ENCODE data around the gene KCNAB2.
"Not testable (repeated sequence)": the region's sequence is repeated elsewhere in the genome, so short reads cannot be mapped to it uniquely, and the experiment has no call there.

KCNAB2 gene

DNA sequence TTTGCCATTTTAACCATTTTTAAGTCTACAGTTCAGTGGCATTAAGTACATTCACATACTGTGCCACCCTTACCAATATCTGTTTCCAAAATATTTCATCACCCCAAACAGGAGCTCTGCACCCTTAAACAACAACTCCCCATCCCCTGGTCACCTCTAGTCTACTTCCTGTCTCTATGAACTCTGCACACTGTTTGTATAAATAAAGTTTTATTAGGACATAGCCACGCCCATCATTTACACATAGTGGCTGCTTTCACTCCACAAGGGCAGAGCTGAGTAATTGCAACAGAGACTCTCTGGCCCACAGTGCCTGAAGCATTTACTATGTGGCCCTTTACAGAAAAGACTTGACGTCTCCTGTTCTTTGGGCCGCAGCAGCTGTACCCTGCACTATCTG lies 30.1 kb downstream of the KCNAB2 start:
- Mint-ChIP-seq H3K4me1 (no peaks in the 10 kb centered on the region), H3K27ac (no peak overlapping the region), H3K4me3 (no peak overlapping the region), H3K9me3 (no peaks in the 10 kb centered on the region), H3K36me3 (peaks cover 8% of the 10 kb centered on the region), H3K27me3 (no peaks in the 10 kb centered on the region)

DNA sequence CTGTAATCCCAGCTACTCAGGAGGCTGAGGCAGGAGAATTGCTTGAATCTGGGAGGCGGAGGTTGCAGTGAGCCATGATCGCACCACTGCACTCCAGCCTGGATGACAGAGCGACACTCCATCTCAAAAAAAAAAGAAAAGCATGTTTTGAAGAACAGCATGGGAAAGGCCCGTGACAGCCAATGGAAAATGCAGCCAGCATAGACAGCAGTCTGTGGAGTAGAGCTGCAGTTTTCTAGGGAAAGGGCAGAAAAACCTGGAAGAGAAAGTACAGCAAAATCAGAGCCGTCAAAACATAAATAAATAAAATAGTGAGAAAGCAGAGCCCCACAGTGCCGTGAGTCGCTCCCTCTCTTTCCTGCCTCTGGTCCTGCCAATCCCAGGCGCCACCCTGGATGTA lies 31.4 kb downstream of the KCNAB2 start:
- H3K4me1 Mint-ChIP-seq, H3K4me3 Mint-ChIP-seq, H3K27ac Mint-ChIP-seq, H3K9me3 Mint-ChIP-seq, H3K36me3 Mint-ChIP-seq, H3K27me3 Mint-ChIP-seq: not testable (repeated sequence)

GRCh38 chr1:6077506-6077905 lies 31.8 kb downstream of the KCNAB2 start:
- H3K4me3 Mint-ChIP-seq, result no peak overlapping the region
- peaks cover 8% of the 10 kb centered on the region for H3K36me3 Mint-ChIP-seq
- H3K9me3 Mint-ChIP-seq, result no peaks in the 10 kb centered on the region
- no peaks in the 10 kb centered on the region for H3K27me3 Mint-ChIP-seq
- H3K4me1 Mint-ChIP-seq, result no peaks in the 10 kb centered on the region
- H3K27ac Mint-ChIP-seq, result no peak overlapping the region

- H3K9me3 Mint-ChIP-seq, result no peaks in the 10 kb centered on the region
- H3K36me3 Mint-ChIP-seq, result peaks cover 8% of the 10 kb centered on the region
- no peak overlapping the region for H3K4me3 Mint-ChIP-seq
- no peak overlapping the region for H3K27ac Mint-ChIP-seq
- no peaks in the 10 kb centered on the region for H3K4me1 Mint-ChIP-seq
- H3K27me3 Mint-ChIP-seq, result no peaks in the 10 kb centered on the region
Measured at GRCh38 chr1:6077919-6078318, 32.2 kb downstream of the KCNAB2 start.

DNA sequence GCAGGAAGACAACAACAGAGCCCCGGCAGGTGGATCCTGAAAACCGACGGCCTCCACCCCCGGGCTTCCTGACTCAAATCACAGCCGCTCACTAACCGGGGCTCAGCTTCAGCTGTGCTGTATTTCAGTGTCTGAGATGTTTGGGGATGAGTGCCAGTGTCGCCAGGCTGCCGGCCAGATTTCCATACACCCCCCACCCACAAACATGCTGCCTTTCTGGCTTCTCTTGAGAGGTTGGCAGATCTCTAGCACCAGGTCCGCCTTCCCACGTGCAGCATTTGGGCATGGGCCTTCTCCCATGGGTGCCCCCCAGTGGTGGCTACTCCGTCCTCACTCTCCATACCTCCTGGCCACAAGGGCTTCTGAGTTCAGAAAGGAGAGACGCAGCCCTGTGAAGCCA lies 34.8 kb downstream of the KCNAB2 start:
- Mint-ChIP-seq H3K9me3 (no peaks in the 10 kb centered on the region), H3K27me3 (no peaks in the 10 kb centered on the region), H3K36me3 (peaks cover 5% of the 10 kb centered on the region), H3K4me3 (no peak overlapping the region), H3K27ac (no peak overlapping the region), H3K4me1 (no peaks in the 10 kb centered on the region)

DNA sequence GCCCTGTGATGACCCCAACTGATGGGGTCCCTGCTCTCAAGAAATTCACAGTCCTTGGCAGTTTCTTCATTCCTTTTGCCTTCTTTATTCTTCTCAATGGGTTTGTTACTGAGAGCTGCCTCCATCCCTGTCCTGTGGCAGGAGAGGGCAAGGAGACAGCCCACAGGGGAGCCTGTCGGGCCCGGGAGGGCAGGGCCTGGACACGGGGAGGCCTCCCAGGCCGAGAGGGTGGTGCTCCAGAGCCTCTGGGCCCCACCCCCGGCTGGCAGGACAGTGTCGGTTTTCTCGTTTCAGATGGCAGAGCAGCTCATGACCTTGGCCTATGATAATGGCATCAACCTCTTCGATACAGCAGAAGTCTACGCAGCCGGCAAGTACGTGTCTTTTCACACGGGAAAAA lies 36.2 kb downstream of the KCNAB2 start:
- H3K9me3 Mint-ChIP-seq, result no peaks in the 10 kb centered on the region
- H3K27ac Mint-ChIP-seq, result no peak overlapping the region
- H3K4me1 Mint-ChIP-seq, result no peaks in the 10 kb centered on the region
- H3K4me3 Mint-ChIP-seq, result no peak overlapping the region
- H3K27me3 Mint-ChIP-seq, result no peaks in the 10 kb centered on the region
- peaks cover 2% of the 10 kb centered on the region for H3K36me3 Mint-ChIP-seq

GRCh38 chr1:6082430-6082971 lies 36.8 kb downstream of the KCNAB2 start:
- H3K9me3 Mint-ChIP-seq, result no peaks in the 10 kb centered on the region

GRCh38 chr1:6083385-6083784 lies 37.7 kb downstream of the KCNAB2 start:
- Mint-ChIP-seq H3K27ac (no peak overlapping the region), H3K9me3 (no peaks in the 10 kb centered on the region), H3K27me3 (no peaks in the 10 kb centered on the region), H3K4me3 (no peak overlapping the region), H3K4me1 (no peaks in the 10 kb centered on the region), H3K36me3 (peaks cover 2% of the 10 kb centered on the region)

More at GRCh38 chr1:6082430-6082971, 36.8 kb downstream of the KCNAB2 start:
- H3K4me1 Mint-ChIP-seq, result no peaks in the 10 kb centered on the region
- peaks cover 2% of the 10 kb centered on the region for H3K36me3 Mint-ChIP-seq
- H3K27ac Mint-ChIP-seq, result no peak overlapping the region
- no peak overlapping the region for H3K4me3 Mint-ChIP-seq
- H3K27me3 Mint-ChIP-seq, result no peaks in the 10 kb centered on the region

DNA sequence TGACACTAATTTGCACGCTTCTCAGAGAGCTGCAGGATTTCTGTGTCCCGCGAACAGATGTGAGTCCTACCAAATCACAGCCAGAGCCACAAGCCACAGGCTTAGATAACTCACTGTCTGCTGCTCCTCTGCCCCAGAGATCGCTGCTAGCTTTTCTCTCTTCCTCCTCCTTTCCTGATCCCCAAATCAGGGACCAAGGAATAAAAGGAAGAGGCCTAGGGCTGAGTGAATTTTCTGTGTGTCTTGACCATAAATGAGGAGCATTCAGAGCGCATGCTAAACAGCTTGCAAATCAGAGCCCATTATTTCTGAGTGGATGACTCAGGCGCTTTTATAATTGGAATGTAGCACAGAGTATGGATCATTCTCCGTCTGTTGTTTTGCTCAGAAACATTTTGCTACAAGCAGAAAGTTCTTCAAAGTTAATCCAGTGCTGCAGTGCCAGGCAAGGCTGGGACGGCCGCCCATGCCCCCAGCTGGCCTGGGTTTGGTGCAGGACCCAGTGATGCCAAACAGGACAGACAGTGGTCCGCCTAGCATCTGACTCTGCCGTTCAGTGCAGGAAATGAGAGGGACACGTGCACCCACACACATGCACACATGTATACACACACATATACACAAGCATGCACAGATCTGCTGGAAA lies 38.2 kb downstream of the KCNAB2 start:
- H3K27ac Mint-ChIP-seq, result no peak overlapping the region
- no peak overlapping the region for H3K4me3 Mint-ChIP-seq
- H3K9me3 Mint-ChIP-seq, result no peaks in the 10 kb centered on the region
- H3K36me3 Mint-ChIP-seq, result peaks cover 2% of the 10 kb centered on the region
- no peaks in the 10 kb centered on the region for H3K4me1 Mint-ChIP-seq
- no peaks in the 10 kb centered on the region for H3K27me3 Mint-ChIP-seq

GRCh38 chr1:6084781-6085495 lies 39.2 kb downstream of the KCNAB2 start:
- Mint-ChIP-seq H3K27ac (no peak overlapping the region), H3K27me3 (no peaks in the 10 kb centered on the region), H3K4me3 (no peak overlapping the region), H3K9me3 (no peaks in the 10 kb centered on the region), H3K4me1 (no peaks in the 10 kb centered on the region), H3K36me3 (no peaks in the 10 kb centered on the region)

- H3K4me3 Mint-ChIP-seq, result no peak overlapping the region
- no peaks in the 10 kb centered on the region for H3K4me1 Mint-ChIP-seq
- H3K27me3 Mint-ChIP-seq, result no peaks in the 10 kb centered on the region
- no peaks in the 10 kb centered on the region for H3K36me3 Mint-ChIP-seq
- H3K27ac Mint-ChIP-seq, result no peak overlapping the region
- no peaks in the 10 kb centered on the region for H3K9me3 Mint-ChIP-seq
Measured at GRCh38 chr1:6085666-6086065, 40.0 kb downstream of the KCNAB2 start.

- Mint-ChIP-seq H3K27me3 (no peaks in the 10 kb centered on the region), H3K36me3 (peaks cover 3% of the 10 kb centered on the region), H3K27ac (no peak overlapping the region), H3K4me3 (no peak overlapping the region), H3K4me1 (no peaks in the 10 kb centered on the region), H3K9me3 (no peaks in the 10 kb centered on the region)
Measured at GRCh38 chr1:6086358-6086757, 40.7 kb downstream of the KCNAB2 start.

- Mint-ChIP-seq H3K27ac (no peak overlapping the region), H3K4me3 (no peak overlapping the region), H3K4me1 (no peaks in the 10 kb centered on the region), H3K36me3 (peaks cover 3% of the 10 kb centered on the region), H3K9me3 (no peaks in the 10 kb centered on the region), H3K27me3 (no peaks in the 10 kb centered on the region)
Measured at GRCh38 chr1:6086762-6087376, 41.2 kb downstream of the KCNAB2 start.

DNA sequence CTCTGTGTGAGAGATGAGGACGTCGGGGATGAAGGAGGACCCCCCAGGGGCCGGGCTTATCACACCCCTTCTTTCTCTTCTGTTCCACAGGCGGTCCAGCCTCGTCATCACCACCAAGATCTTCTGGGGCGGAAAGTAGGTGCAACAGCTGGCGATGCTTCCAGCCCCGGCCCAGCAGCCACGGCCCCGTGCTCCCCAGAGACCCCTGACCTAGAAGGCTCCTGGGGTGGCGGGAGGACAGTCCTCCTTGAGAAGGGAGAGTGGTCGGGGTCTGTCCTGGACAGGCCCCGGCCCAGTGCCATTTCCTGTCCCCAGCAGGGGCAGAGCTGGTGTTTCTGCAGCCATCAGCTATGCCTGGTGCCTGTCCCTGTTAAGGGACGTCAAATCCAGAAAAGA lies 41.7 kb downstream of the KCNAB2 start:
- H3K27me3 Mint-ChIP-seq, result no peaks in the 10 kb centered on the region
- H3K4me1 Mint-ChIP-seq, result no peaks in the 10 kb centered on the region
- no peak overlapping the region for H3K27ac Mint-ChIP-seq
- H3K4me3 Mint-ChIP-seq, result no peak overlapping the region
- H3K9me3 Mint-ChIP-seq, result no peaks in the 10 kb centered on the region
- peaks cover 3% of the 10 kb centered on the region for H3K36me3 Mint-ChIP-seq

GRCh38 chr1:6087958-6088357 lies 42.3 kb downstream of the KCNAB2 start:
- H3K4me1 Mint-ChIP-seq, result no peaks in the 10 kb centered on the region
- H3K27ac Mint-ChIP-seq, result no peak overlapping the region
- no peaks in the 10 kb centered on the region for H3K9me3 Mint-ChIP-seq
- H3K36me3 Mint-ChIP-seq, result peaks cover 4% of the 10 kb centered on the region
- no peaks in the 10 kb centered on the region for H3K27me3 Mint-ChIP-seq
- no peak overlapping the region for H3K4me3 Mint-ChIP-seq

DNA sequence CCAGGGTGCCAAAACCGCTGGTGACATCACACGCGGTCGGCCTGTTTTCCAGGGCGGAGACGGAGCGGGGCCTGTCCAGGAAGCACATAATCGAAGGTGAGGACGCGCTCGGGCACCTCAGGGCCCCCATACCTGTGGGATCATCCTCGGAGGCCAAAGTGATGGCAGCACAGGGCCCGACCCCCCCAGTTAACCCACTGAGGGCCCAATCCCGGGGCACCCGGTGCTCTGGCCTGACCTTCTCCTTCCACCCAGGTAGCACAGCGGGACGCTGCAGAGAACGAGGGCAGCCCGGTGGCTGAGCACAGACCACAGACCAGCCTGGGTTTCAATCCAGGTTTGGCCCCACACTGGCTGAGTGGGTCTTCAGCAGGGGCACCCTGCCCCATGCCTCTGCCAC lies 43.3 kb downstream of the KCNAB2 start:
- H3K27ac Mint-ChIP-seq, result no peak overlapping the region
- H3K27me3 Mint-ChIP-seq, result no peaks in the 10 kb centered on the region
- no peaks in the 10 kb centered on the region for H3K4me1 Mint-ChIP-seq
- H3K9me3 Mint-ChIP-seq, result no peaks in the 10 kb centered on the region
- no peak overlapping the region for H3K4me3 Mint-ChIP-seq
- peaks cover 8% of the 10 kb centered on the region for H3K36me3 Mint-ChIP-seq

Data from activated naive CD4-positive, alpha-beta T cell treated with anti-CD3 and anti-CD28 coated beads, Interleukin-2, amount 50 U/mL, for 24 hours (primary cell).